HL-60/S4 treated with phorbol 12-myristate 13-acetate at 8.2 ng/mL for 4 days and 3 days (cell line): ENCODE results near the gene TRIM62.

ENCODE experiments used
- in situ Hi-C: fragments of 300-500 bp; cut with MboI; formaldehyde crosslinking; loops from 2 replicates; pipeline ENCODE4 v1.15.0; 2022; ENCODE audit warnings: low sequenced_read_pairs

Gene TRIM62

GRCh38 chr1:33180911-33181890 lies 642 bp downstream of the TRIM62 start:
- in situ Hi-C loops: no loop called here

GRCh38 chr1:33180226-33180910 lies 1.5 kb downstream of the TRIM62 start:
- in situ Hi-C loops: no loop called here

- in situ Hi-C loops: no loop called here
Measured at GRCh38 chr1:33178836-33179439, 2.9 kb downstream of the TRIM62 start.

GRCh38 chr1:33177996-33178540 lies 3.8 kb downstream of the TRIM62 start:
- in situ Hi-C loops: no loop called here

GRCh38 chr1:33176887-33177286 lies 5.0 kb downstream of the TRIM62 start:
- in situ Hi-C loops: no loop called here

GRCh38 chr1:33176362-33176850 lies 5.4 kb downstream of the TRIM62 start:
- in situ Hi-C loops: no loop called here

GRCh38 chr1:33175865-33176264 lies 6.0 kb downstream of the TRIM62 start:
- in situ Hi-C loops: no loop called here

GRCh38 chr1:33173091-33173490 lies 8.8 kb downstream of the TRIM62 start:
- in situ Hi-C loops: no loop called here

GRCh38 chr1:33171977-33172813 lies 9.6 kb downstream of the TRIM62 start:
- in situ Hi-C loops: no loop called here

- in situ Hi-C loops: no loop called here
Measured at GRCh38 chr1:33170351-33171274, 11.2 kb downstream of the TRIM62 start.

- in situ Hi-C loops: no loop called here
Measured at GRCh38 chr1:33169290-33170055, 12.4 kb downstream of the TRIM62 start.

- in situ Hi-C loops: no loop called here
Measured at GRCh38 chr1:33168556-33169289, 13.1 kb downstream of the TRIM62 start.

- in situ Hi-C loops: no loop called here
Measured at GRCh38 chr1:33167650-33168447, 14.0 kb downstream of the TRIM62 start.

GRCh38 chr1:33165809-33166208 lies 16.0 kb downstream of the TRIM62 start:
- in situ Hi-C loops: no loop called here

GRCh38 chr1:33165209-33165608 lies 16.6 kb downstream of the TRIM62 start:
- in situ Hi-C loops: no loop called here

GRCh38 chr1:33163621-33164519 lies 18.0 kb downstream of the TRIM62 start:
- in situ Hi-C loops: no loop called here
